ENCODE measurements around the gene ARSB.
"Not testable (repeated sequence)": the region's sequence is repeated elsewhere in the genome, so short reads cannot be mapped to it uniquely, and the experiment has no call there.

GRCh38 chr5:78762743-78763142 is 222.4 kb downstream of the ARSB start:
- TF ChIP-seq, protein P1, sequence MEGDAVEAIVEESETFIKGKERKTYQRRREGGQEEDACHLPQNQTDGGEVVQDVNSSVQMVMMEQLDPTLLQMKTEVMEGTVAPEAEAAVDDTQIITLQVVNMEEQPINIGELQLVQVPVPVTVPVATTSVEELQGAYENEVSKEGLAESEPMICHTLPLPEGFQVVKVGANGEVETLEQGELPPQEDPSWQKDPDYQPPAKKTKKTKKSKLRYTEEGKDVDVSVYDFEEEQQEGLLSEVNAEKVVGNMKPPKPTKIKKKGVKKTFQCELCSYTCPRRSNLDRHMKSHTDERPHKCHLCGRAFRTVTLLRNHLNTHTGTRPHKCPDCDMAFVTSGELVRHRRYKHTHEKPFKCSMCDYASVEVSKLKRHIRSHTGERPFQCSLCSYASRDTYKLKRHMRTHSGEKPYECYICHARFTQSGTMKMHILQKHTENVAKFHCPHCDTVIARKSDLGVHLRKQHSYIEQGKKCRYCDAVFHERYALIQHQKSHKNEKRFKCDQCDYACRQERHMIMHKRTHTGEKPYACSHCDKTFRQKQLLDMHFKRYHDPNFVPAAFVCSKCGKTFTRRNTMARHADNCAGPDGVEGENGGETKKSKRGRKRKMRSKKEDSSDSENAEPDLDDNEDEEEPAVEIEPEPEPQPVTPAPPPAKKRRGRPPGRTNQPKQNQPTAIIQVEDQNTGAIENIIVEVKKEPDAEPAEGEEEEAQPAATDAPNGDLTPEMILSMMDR (IDR thresholded peaks at IDR 0.05) = not testable (repeated sequence)
- not testable (repeated sequence) for TF ChIP-seq ZFX (IDR thresholded peaks at IDR 0.05; ENCODE audit: borderline replicate concordance)

All from 22Rv1 (cell line).